PC-3 (cell line): ENCODE measurements around the gene SARM1.

Experiments
- CTCF ChIP-seq: fragments of 300-600 bp; sonication (generic); conservative IDR thresholded peaks from 2 replicates; pipeline ENCODE4 v1.5.1; 2017; ENCODE audit warnings: antibody characterized with exemption, low read depth, mild to moderate bottlenecking, low read length
- EZH2 ChIP-seq: fragments of 300-600 bp; sonication (generic); IDR thresholded peaks from one replicate; pipeline ENCODE4 v1.6.1; 2017; ENCODE audit warnings: antibody characterized with exemption, mild to moderate bottlenecking, low read length; ENCODE audit not compliant: unreplicated experiment
- EZH2phosphoT487 ChIP-seq: fragments of 300-600 bp; sonication (generic); IDR thresholded peaks from 2 replicates; pipeline ENCODE4 v1.6.1; 2018; ENCODE audit warnings: mild to moderate bottlenecking, antibody characterized with exemption, low read length, borderline replicate concordance

GRCh38 chr17:28447396-28447760 is 75.9 kb downstream of the SARM1 start:
- no peak for TF ChIP-seq CTCF
- TF ChIP-seq EZH2 = no peak
- TF ChIP-seq EZH2phosphoT487 = no peak
